HG03045 (cell line): ENCODE results near the gene ALK.

Experiments used
- ATAC-seq: cut with Tn5 transposase; IDR thresholded peaks from one replicate; pipeline ENCODE4 v1.9.1; 2021; ENCODE audit warnings: mild to moderate bottlenecking, moderate library complexity; ENCODE audit not compliant: unreplicated experiment

The ALK gene

DNA sequence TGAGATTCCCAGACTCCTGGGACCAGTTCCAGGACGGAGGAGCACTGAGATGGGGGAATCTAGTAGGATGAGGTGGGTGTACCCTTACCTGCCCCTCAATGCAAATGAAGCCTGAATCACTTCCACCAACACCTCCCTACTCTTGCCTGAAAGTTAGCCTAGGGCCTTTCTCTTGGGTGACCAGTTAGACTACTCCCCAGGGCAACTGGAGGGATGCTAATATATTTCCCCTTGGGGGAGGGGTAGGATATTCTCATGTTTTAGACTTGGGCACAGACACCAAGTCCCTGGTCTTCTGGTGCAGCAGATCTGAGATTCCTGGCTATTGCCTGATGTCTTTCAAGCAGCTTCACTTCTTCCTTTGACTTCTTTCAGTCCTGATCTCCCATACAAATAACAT lies 334.5 kb downstream of the ALK start:
- ATAC-seq, result no peak

DNA sequence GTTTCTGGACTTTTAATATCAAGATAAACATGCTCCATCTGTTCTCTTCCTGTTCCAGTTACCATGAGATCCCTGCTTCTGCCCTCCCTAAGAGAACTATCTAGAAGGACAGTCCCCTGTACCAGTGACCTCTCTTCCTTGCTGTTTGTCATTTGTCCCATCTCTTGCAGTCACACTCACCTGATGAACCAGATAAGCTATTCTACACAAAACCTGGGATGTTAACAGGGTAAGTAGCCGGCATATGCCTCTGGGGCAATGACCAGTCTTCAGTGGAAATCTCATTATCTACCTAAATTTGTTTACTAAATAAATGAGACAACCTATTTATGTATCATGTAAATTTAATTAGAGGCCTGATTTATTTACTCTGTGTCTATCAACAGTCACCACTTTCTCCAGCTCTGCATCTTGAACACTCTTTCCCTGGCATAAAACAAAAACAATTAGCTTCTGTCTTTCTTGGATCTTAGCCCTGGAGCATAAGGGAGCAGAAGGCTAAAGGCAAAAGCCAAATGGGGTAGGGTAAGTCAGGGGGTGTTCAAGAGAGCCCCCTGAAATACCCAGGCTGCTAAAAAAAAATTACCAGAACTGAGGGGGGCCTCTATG lies 337.7 kb downstream of the ALK start:
- no peak for ATAC-seq

- ATAC-seq, result no peak
Observed at GRCh38 chr2:29583104-29583503, 338.3 kb downstream of the ALK start.

GRCh38 chr2:29582062-29582461 lies 339.3 kb downstream of the ALK start:
- ATAC-seq, result no peak

DNA sequence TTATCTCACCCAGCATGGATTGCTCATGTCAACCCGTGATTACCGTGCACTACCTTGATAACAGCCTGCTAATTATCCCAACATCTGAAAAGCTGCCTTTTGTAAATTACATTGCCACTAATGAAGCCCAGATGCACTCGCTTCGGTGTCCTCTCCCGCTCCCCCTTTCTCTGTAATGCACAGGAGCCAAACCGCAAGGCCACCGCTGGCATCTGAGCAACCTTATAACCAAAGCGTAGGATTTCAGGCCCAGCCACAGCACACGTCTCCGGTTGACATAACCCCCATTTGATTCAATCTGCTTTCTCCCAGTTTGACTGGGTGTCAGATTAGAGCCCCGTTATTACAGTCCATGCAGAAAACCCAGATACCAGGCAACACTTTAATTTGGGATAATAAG lies 341.2 kb downstream of the ALK start:
- ATAC-seq, result no peak

DNA sequence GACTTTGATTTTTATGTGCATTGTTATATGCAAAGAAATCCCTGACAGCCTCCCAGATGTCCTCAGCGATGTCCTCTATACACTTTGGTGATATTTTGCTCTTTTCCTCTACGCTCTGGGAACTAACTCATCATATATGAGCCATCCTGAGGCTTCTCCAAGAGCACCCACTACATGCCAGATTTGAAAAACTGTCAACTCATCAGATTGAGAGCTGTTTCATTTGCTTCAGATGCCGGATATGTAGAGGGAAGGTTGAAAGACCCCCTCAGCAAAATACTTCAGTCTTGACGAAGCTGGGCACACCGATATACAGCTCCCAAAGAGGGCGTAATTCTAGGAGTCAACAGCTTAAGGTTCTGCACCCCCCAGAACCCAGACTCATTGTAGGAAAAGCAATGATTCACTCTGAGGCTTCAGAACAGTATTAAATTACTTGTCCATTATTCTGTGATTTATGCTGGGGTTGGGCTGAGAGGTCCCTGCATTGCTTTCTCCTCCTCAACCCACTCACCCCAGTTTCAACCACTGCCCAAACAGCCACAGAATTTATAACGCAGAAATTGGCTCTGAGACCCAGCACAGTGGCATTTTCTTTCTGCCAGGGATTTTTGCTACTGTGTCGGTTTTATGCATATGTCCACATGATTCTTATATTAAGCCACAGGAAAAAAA lies 341.8 kb downstream of the ALK start:
- ATAC-seq, result no peak

DNA sequence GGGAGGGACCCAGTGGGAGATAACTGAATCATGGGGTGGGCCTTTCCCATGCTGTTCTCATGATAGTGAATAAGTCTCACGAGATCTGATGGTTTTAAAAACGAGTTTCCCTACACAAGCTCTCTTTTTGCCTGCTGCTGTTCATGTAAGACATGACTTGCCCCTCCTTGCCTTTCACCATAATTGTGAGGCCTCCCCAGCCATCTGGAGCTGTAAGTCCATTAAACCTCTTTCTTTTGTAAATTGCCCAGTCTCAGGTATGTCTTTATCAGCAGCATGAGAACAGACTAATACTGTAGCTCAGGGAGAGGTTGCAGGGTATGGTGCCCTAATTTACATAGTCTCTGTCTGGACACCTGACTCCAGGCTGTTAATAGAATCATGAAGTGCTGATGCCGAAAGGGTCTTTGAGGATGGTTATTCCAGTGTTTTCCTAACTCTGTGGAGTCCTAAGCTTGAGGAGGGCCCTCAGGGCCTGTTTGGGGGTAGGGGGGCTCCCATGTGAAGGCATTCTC lies 343.2 kb downstream of the ALK start:
- ATAC-seq, result no peak

GRCh38 chr2:29576231-29576630 lies 345.2 kb downstream of the ALK start:
- no peak for ATAC-seq

DNA sequence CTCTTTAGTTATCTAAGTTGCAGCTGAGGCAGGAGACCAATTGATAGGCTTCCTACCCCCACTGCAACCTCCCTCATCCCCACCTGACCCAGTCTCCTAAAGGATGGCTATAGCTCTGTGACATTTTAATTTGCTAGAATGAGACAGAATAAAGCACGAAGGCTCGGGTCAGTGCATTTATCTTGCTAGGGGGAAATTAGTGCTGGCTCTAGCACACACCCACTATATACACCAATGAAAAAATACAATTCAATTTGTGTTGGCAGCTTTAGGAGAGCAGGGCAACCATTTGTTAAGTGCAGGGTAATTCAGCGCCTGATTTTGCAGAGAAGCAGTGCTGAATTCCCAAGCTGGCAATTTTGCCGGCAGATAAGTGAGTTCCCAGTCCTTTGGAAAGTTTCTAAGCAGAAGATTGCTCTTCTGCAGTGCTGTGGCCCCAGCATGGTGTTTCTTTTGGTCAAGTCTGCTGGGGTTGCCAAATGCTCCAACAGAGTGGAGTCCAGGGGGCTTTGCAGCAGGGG lies 346.0 kb downstream of the ALK start:
- no peak for ATAC-seq

DNA sequence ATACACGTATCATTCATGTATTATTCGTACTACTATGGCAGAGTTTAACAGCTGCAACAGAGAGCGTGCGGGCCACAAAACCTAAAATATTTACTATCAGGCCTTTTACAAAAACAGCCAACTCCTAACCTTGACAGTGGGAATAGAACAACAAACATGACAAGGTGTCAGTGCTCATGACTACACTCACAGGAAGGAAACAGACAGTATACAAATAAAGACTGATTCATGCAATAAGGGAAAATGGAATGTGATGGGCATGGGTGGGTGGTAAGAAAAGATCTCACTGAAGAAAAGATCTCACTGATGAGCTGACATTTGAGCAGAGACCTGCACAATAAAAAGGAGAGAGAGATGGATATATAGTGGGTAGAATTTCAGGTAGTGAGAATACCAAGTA lies 347.8 kb downstream of the ALK start:
- ATAC-seq, result no peak

DNA sequence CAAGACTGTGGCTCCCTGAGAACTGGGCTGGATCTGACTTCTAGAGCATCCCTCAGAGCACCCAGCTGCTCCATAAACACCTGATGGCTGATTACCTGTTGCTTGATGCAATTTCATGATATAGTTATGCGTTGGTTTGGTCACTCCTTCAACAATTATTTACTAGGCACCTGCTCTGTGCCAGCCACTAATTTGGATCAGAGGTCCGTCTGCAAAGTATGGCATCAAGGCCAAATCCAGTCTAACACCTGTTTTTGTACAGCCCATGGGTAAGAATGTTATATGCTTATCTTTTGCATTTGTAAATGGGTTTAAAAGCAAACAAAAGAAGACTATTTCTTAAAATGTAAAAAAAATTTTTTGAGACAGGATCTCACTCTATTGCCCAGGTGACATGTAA lies 348.2 kb downstream of the ALK start:
- no peak for ATAC-seq

GRCh38 chr2:29570539-29570938 lies 350.8 kb downstream of the ALK start:
- ATAC-seq, result no peak

DNA sequence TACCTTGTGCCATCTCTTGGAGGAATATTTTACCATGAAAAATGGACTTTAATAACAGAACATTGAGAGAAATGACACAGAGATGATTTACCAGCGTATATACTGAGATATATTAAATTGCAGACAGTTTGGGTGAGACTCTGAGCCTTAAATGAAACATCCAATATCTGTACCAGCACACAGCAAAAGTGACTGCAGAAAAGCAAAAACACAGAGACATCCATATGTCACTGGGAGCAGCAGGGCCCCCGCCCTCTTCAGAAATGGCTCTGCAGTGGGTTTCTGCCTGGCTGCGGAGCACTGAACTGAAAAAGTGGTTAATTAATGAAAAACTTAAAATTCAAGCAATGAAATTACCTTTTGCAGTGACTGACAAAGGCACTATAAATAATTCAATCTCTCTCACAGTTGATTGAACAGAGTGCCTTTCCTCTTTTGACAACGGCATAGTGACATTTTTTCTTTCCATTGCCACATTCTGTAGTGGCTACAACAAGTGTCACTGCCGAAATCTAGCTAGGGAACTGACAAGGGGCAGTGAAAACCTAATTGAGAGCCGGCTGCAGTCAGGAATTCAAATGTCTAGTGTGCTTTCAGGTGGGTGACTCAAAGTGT lies 353.4 kb downstream of the ALK start:
- ATAC-seq, result no peak

GRCh38 chr2:29563697-29564096 lies 357.7 kb downstream of the ALK start:
- ATAC-seq, result no peak

DNA sequence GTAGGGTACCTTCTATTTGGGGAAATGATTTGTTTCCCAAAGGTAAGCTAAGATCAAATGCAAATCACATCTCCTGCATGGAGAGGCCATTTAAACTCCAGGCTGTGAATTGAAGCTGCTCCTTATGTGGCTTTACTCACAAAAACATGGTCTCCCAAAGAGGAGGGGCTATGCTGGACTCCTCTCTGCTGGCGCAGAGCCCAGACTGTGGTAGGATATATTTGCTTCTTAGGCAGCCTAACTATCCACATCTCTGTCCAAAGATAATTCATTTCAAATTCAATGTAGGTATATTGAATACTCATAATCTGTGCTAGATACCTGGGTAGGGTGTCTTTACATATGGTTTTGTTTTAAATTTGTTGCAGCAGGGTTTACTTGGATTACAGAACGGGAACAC lies 358.5 kb downstream of the ALK start:
- no peak for ATAC-seq

DNA sequence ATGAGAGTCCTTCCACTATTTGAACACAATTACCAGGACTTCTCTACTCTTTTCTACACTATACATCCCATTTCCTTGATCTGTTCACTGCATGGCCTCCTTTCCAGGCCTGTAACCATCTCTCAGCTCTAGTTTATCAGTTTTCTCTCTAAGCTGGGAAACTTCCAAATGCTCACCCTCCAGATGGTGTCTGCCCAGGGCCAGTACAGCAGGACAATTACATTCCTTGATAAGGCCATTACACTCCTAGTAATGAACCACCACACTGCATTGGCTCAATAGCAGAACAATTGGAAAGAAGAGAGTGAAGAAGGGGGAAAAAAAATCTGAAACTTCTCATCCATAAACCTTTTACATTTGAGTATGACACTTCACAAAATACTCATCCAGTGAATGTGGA lies 359.1 kb downstream of the ALK start:
- ATAC-seq, result no peak

- no peak for ATAC-seq
Observed at GRCh38 chr2:29561628-29562027, 359.8 kb downstream of the ALK start.

- no peak for ATAC-seq
Observed at GRCh38 chr2:29561181-29561580, 360.2 kb downstream of the ALK start.

DNA sequence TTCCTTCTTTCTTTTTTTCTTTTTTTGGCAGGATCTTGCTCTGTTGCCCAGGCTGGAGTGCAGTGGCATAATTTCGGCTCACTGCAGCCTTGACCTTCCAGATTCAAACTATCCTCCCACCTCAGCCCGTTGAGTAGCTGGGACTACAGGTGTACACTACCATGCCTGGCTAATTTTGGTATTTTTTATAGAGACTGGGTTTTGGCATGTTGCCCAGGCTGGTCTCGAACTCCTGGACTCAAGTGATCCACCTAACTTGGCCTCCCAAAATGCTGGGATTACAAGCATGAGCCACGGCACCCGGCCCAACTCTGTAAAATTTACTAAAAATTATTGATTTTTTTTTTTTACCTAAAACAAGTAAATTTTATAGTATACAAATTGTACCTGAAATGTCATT lies 360.8 kb downstream of the ALK start:
- ATAC-seq, result no peak

GRCh38 chr2:29560030-29560429 lies 361.4 kb downstream of the ALK start:
- no peak for ATAC-seq

- ATAC-seq, result no peak
Observed at GRCh38 chr2:29559578-29559977, 361.8 kb downstream of the ALK start.

GRCh38 chr2:29558097-29558496 lies 363.3 kb downstream of the ALK start:
- no peak for ATAC-seq
